A549 (cell line): ENCODE measurements around the gene CDC42BPB.

Source experiments
- CHD4 ChIP-seq: fragments of 200-600 bp; sonication (generic); IDR thresholded peaks from 2 replicates; pipeline ENCODE4 v1.6.1; 2016; ENCODE audit warnings: antibody characterized with exemption, mild to moderate bottlenecking, borderline replicate concordance
- EP300 ChIP-seq, 2 experiments: fragments of >200 bp; sonication (Bioruptor Twin); formaldehyde crosslinking; IDR thresholded peaks; 2 replicates in 1 of 2; 3 replicates in 1 of 2; pipeline ENCODE4 v1.6.1; 2016 to 2017
- GATA3 ChIP-seq: IDR thresholded peaks from 2 replicates; pipeline ENCODE4 v1.6.1; 2012; ENCODE audit warnings: borderline replicate concordance
- JUN ChIP-seq, 2 experiments: fragments of >200 bp; sonication (Bioruptor Twin); formaldehyde crosslinking; IDR thresholded peaks; 2 replicates in 1 of 2; 3 replicates in 1 of 2; pipeline ENCODE4 v1.6.1; 2016 to 2017
- KDM1A ChIP-seq: fragments of 200-600 bp; sonication (generic); IDR thresholded peaks from 2 replicates; pipeline ENCODE4 v1.6.1; 2016; ENCODE audit warnings: low read depth, mild to moderate bottlenecking
- MYC ChIP-seq: IDR thresholded peaks from 2 replicates; pipeline ENCODE4 v1.6.1; 2012; ENCODE audit warnings: mild to moderate bottlenecking, inconsistent platforms, low read length, improper control_type of control experiment, borderline replicate concordance
- NPAS2 ChIP-seq: fragments of 250-450 bp; sonication (Bioruptor Pico); IDR thresholded peaks from 2 replicates; pipeline ENCODE4 v1.8.0; 2022; ENCODE audit warnings: mild to moderate bottlenecking, moderate library complexity, borderline replicate concordance
- NR3C1 ChIP-seq: fragments of >200 bp; sonication (Bioruptor Twin); formaldehyde crosslinking; IDR thresholded peaks from 3 replicates; pipeline ENCODE4 v1.6.1; 2017
- PBX3 ChIP-seq: IDR thresholded peaks from 2 replicates; pipeline ENCODE4 v1.6.1; 2012
- POLR2A ChIP-seq: IDR thresholded peaks from 2 replicates; pipeline ENCODE4 v1.6.1; 2012; ENCODE audit warnings: mild to moderate bottlenecking, low read length
- SMC3 ChIP-seq: fragments of >200 bp; sonication (Bioruptor Twin); formaldehyde crosslinking; IDR thresholded peaks from 3 replicates; pipeline ENCODE4 v1.6.1; 2018; ENCODE audit warnings: inconsistent platforms
- TF ChIP-seq, protein P1 (sequence below): fragments of >200 bp; sonication (Bioruptor Twin); formaldehyde crosslinking; IDR thresholded peaks from 3 replicates; pipeline ENCODE4 v1.5.1; 2016
- TF ChIP-seq, protein P2 (sequence below): fragments of 450-650 bp; IDR thresholded peaks from 2 replicates; pipeline ENCODE4 v1.6.1; 2014; ENCODE audit warnings: antibody characterized with exemption

GRCh38 chr14:103057372-103058163 is at the start of gene CDC42BPB:
- TF ChIP-seq, protein P1, sequence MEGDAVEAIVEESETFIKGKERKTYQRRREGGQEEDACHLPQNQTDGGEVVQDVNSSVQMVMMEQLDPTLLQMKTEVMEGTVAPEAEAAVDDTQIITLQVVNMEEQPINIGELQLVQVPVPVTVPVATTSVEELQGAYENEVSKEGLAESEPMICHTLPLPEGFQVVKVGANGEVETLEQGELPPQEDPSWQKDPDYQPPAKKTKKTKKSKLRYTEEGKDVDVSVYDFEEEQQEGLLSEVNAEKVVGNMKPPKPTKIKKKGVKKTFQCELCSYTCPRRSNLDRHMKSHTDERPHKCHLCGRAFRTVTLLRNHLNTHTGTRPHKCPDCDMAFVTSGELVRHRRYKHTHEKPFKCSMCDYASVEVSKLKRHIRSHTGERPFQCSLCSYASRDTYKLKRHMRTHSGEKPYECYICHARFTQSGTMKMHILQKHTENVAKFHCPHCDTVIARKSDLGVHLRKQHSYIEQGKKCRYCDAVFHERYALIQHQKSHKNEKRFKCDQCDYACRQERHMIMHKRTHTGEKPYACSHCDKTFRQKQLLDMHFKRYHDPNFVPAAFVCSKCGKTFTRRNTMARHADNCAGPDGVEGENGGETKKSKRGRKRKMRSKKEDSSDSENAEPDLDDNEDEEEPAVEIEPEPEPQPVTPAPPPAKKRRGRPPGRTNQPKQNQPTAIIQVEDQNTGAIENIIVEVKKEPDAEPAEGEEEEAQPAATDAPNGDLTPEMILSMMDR: no peak
- TF ChIP-seq EP300 (IDR thresholded peaks at IDR 0.05) (no peak), JUN (IDR thresholded peaks at IDR 0.05) (peak in 1 of 2 experiments; percentile 55; a peak in 3 of 5 replicates), POLR2A (peak; percentile 68), SMC3 (no peak; the same call in 2 of the 3 replicates), GATA3 (no peak), NPAS2 (CRISPR knock-in tag) (no peak), KDM1A (no peak), PBX3 (no peak), NR3C1 (no peak), CHD4 (no peak), MYC (no peak)
- TF ChIP-seq, protein P2, sequence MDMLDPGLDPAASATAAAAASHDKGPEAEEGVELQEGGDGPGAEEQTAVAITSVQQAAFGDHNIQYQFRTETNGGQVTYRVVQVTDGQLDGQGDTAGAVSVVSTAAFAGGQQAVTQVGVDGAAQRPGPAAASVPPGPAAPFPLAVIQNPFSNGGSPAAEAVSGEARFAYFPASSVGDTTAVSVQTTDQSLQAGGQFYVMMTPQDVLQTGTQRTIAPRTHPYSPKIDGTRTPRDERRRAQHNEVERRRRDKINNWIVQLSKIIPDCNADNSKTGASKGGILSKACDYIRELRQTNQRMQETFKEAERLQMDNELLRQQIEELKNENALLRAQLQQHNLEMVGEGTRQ: no peak
